Dermis blood vessel endothelial cell (primary cell): Measurements from ENCODE around the gene EN2. TPM values are rescaled to one million over a fixed set of nuclear protein-coding genes. Genes with fewer than 3 reads are reported as not detected.

ENCODE experiments used
- DNase-seq: peaks from one replicate; pipeline ENCODE4 v3.0.0; 2010
- total RNA-seq: library from RNA; depleted of rRNA; stranded (reverse); fragments of >200 nt; gene quantifications from 2 replicates; pipeline ENCODE4 v1.2.3, GENCODE V29; 2014

The EN2 gene
- total RNA-seq, 1 donor from 2014 or later = not detected

DNA sequence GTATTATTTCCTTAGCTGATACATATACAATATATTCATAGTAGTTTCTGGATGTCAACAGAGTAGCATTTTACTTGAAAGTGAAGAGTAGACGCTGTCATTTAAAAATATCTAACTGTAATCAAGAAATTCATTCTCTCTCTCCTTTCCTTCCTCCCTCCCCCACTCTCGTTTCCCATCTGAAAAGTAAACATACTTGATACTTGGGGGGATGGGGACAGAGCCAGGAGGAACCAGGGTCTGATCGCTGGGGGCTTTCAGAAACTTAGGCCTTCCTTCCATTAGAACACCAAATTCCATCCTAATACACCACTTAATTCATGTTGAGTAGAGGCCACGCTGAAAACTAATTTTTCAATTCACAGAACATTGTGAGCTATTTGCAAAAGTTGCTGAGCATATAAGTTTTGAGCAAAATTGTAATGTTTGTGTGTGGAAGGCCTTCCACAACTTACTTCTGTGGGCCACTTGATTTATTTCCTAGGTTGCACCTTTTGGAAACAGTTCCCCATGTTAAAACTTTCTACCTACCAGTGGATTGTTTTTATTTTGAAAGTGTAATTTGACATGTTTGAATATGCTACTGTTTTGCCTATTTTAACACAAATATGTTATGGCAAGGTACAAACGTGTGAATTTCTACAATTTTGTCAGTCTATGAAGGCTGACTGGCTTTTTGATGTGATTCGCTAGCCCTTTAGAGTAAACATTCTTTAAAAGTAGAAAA, 53.2 kb downstream of the EN2 start:
- DNase-seq = no peak

DNA sequence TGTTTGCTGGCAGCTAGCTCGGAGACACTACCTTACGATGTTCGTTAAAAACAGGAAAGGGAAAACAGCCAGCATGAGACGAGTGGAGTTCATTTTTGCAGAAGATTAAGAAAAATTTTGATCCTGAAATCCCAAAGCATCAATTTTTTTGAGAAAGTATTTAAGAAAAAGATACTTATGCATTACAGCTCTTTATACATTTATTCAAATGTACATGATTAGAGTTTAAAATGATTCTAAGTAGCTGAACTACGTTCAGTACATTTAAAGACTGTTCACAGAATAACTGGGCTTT, 53.7 kb downstream of the EN2 start:
- DNase-seq = no peak

DNA sequence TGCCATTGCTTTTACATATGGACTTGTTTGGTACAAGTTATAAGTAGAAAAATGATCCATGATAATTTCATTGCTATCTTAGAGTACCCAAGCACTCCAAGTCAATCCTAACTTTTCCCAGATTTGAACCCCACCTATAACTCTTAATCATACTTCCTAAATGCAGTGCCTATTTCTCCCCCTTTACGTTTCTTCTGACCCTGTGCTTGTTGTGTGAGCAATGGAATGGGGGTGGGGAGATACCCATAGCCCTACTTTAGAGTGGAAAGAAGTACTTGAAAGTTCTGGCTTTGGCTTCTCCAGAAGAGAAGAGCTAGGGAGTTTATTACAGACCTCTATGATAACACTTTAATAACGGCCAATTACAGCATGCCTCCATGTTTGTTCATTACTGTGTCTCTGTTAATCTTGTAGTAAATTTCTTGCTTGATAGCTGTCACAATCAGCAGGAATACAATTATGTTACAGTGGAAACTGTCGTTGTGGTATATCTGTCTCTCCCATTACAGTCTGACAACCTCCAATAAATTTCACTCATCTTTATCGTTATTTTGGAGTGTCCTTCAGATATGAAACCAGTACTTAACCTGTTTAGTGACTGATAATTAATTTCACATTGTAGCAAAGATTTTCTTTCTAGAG, 54.4 kb downstream of the EN2 start:
- no peak for DNase-seq

DNA sequence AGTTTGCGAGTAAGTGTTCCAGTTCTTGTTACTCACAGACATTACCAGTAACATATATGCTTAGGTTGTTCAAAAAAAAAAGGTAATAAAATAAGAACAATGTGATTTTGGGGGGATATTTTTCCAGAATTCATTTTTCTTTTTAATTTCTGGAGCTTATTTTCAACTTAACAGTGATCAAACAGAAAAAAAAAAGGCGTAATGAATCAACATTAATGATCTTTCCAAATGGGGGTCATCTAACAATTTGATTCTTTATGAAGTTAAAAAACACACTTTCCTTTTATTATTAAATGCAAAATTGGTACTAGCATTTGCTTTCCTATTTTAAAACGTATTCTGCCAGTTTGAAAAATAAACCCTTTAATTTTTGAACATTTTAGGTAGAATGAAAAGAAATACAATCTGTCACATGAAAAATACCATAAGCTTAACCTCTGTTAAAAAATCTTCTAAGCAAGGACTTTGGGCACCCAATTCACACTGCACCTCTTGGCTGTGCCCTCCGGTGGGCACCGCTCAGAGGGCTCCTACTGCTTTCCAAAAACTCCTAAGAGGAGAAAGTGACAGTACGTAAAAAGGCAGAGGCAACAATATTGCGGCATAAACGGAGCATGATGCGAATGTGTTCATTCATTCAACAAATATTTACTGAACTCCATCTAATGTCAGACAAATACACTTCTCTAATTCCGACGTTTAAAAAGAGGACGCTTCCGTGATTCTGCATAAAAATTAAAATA, 55.8 kb downstream of the EN2 start:
- no peak for DNase-seq

DNA sequence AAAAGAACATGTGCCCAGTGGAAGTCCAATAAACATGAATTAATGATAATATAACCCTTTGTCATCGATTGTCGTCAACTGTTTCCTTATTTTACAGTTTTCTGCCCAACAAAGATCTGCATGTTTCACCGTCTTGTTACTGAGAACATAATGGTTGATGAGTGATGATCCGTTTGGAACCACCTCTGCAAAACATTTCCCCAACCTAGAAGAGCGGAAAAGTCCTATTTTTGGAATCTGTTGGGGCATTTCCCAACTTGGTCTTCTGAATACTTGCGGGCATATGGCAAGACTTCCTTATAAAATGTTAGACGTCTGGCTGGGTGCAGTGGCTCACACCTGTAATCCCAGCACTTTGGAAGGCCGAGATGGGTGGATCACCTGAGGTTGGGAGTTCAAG, 56.4 kb downstream of the EN2 start:
- DNase-seq = no peak

Other genes with a start within 250 kb of the EN2 start
- 93.9 and 140 TPM in 2 replicates for gene INSIG1, start 160.3 kb upstream of the EN2 start, total RNA-seq
- not detected in 2 replicates for gene CNPY1, start 88.4 kb downstream of the EN2 start, total RNA-seq
- gene RBM33, start 186.5 kb downstream of the EN2 start, total RNA-seq = 23.1 and 31.3 TPM in 2 replicates